Vagina (tissue), 2 donors: ENCODE results near the gene ENGASE.

Experiments used
- POLR2A ChIP-seq, 2 donors: fragments of 450-650 bp; IDR thresholded peaks; one replicate each; pipeline ENCODE4 v1.6.1; 2017; ENCODE audit warnings: antibody characterized with exemption in 2 of 2, mild to moderate bottlenecking in 2 of 2, moderate library complexity in 2 of 2
- TF ChIP-seq, protein P1 (sequence below), 3 experiments: fragments of 450-650 bp in 2 of 3; fragments of 200-600 bp in 1 of 3; sonication (generic) in 1 of 3; IDR thresholded peaks; one replicate each; pipeline ENCODE4 v1.5.1; 2017 to 2019; ENCODE audit warnings: antibody characterized with exemption in 3 of 3, mild to moderate bottlenecking in 2 of 3, moderate library complexity in 2 of 3

GRCh38 chr17:79100405-79100804 lies 25.8 kb downstream of the ENGASE start:
- TF ChIP-seq, protein P1, sequence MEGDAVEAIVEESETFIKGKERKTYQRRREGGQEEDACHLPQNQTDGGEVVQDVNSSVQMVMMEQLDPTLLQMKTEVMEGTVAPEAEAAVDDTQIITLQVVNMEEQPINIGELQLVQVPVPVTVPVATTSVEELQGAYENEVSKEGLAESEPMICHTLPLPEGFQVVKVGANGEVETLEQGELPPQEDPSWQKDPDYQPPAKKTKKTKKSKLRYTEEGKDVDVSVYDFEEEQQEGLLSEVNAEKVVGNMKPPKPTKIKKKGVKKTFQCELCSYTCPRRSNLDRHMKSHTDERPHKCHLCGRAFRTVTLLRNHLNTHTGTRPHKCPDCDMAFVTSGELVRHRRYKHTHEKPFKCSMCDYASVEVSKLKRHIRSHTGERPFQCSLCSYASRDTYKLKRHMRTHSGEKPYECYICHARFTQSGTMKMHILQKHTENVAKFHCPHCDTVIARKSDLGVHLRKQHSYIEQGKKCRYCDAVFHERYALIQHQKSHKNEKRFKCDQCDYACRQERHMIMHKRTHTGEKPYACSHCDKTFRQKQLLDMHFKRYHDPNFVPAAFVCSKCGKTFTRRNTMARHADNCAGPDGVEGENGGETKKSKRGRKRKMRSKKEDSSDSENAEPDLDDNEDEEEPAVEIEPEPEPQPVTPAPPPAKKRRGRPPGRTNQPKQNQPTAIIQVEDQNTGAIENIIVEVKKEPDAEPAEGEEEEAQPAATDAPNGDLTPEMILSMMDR (IDR thresholded peaks at IDR 0.05) = no peak
- TF ChIP-seq POLR2A (IDR thresholded peaks at IDR 0.05) = no peak
